H1 (cell line): Measurements from ENCODE around the gene ZNF500. TPM values are rescaled to one million over a fixed set of nuclear protein-coding genes. Genes with fewer than 3 reads are reported as not detected.

Experiments used
- EP300 ChIP-seq, 2 experiments: IDR thresholded peaks; 1 replicate in 1 of 2; 2 replicates in 1 of 2; pipeline ENCODE4 v1.6.1; 2011 to 2012; ENCODE audit warnings: low read depth in 2 of 2, low read length in 2 of 2, mild to moderate bottlenecking in 2 of 2, borderline replicate concordance in 1 of 2, inconsistent platforms in 1 of 2, moderate library complexity in 1 of 2
- KDM5A ChIP-seq: fragments of 200-600 bp; IDR thresholded peaks from 2 replicates; pipeline ENCODE4 v1.7.1; 2012; ENCODE audit warnings: mild to moderate bottlenecking, low read length, inconsistent platforms, mixed read lengths
- polyA plus RNA-seq, 7 experiments: library from polyadenylated mRNA; depleted of rRNA in 3 of 7; stranded (reverse) in 5 of 7; unstranded in 2 of 7; fragments of >200 nt in 5 of 7; fragments of 200-250 nt in 2 of 7; gene quantifications; 1 replicate in 5 of 7; 2 replicates in 1 of 7; 4 replicates in 1 of 7; pipeline versions ENCODE4 v1.2.1 to v1.2.3, GENCODE V29; 2011 to 2013; ENCODE audit warnings: missing spikeins in 2 of 7, mixed read lengths in 2 of 7
- total RNA-seq: library from RNA; stranded (reverse); fragmentation: NEBNext Ultra II Directional; extraction: Animal tissue kit (Norgen Biotek cat#: 25700); gene quantifications from 2 replicates; pipeline ENCODE4 v1.2.1, GENCODE V29; 2021

Gene ZNF500
- total and polyA plus RNA-seq, 2 of the 8 experiments (the other 6 are each of a cell fraction or from before 2014, with no cell fraction given): 10.3 to 10.4 TPM

GRCh38 chr16:4728676-4729075 is 38.3 kb downstream of the ZNF500 start (continued):
- no peak for TF ChIP-seq KDM5A
- no peak for TF ChIP-seq EP300 (IDR thresholded peaks at IDR 0.05; ENCODE audit: borderline replicate concordance in 1 of 2, low read depth in 2 of 2, low read length in 2 of 2)
